GM15510 (cell line): ENCODE measurements around the gene COL2A1.

Source experiments
- POLR2A ChIP-seq: IDR thresholded peaks from 3 replicates; pipeline ENCODE4 v1.6.1; 2011; ENCODE audit warnings: borderline replicate concordance; ENCODE audit not compliant: insufficient read length; ENCODE audit errors: extremely low read depth

Gene COL2A1

DNA sequence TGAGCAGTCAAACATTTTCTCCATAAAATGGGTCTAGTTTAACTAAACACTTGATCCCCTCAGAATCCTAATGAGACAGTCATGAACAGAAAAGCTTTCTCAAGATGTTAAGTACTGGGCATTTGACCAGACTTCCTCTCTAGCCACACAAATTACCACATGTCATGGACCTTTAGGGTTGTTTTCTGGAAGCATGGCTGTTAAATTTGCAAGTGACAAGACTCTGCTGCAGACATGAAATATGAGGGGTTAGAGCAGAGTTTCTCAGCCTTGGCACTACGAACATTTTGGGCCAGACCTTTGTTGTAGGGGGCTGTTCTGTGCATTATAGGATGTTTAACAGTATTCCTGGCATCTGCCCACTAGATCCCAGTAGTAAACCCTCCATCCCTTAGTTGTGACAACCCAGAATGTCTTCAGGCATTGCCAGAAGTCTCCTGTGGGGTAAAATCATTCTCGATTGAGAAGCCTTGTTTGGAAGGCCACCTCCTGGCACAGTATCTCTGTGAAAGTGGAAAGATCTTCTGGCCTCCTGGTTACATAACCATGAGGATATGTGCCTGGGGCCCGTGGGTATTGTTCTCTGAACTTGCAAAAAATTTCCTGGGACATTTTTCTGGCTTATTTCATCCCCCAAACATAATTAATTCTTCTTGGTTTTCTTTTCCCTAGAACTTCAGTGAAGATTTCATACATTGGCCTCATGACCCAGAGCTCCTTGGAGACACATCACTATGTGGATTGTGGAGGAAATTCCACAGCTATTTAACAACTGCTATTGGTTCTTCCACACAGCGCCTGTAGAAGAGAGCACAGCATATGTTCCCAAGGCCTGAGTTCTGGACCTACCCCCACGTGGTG, 36.6 kb downstream of the COL2A1 start:
- TF ChIP-seq POLR2A: no peak

DNA sequence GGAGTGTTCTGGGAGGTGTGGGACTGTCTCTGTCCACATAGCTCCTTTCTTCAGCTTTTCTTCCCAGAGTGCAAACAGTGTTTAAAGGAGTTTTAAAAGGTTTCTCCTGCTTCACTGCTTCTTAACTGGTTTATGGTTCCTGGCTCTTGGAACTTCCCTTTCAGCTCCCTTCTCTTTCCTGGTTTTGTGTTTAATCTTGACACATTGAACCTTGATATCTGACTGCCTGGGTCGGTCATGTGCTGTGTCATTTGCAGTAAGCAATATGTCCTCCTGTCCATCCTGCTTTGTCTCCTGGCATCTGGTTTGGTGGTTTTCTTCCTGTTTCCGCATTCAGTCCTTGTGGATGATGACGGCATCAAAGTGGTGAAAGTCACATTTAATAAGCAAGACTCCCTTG, 38.7 kb downstream of the COL2A1 start:
- no peak for TF ChIP-seq POLR2A

DNA sequence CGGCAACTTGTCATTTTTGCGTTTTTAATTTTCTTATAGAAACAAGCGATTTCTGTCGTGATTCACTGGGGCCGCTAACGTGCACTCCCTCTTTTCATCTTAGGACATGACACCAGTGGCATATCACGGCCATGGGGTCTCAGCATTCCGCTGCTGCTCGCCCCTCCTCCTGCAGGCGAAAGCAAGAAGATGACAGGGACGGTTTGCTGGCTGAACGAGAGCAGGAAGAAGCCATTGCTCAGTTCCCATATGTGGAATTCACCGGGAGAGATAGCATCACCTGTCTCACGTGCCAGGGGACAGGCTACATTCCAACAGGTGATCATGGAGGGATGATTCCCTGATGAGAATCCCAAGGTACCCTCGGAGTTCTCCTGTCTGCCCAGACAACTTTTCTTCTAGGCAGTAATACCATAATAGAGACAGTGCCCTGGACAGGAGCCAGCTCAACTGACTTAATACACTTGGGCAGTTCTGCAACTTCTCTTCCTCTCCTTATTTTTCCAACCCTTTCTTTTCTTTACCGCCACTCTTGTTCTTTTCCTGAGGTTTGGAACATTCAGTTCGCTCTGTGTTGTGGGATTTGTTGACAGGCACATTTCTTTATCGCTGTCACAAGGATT, 40.1 kb downstream of the COL2A1 start:
- TF ChIP-seq POLR2A: no peak

DNA sequence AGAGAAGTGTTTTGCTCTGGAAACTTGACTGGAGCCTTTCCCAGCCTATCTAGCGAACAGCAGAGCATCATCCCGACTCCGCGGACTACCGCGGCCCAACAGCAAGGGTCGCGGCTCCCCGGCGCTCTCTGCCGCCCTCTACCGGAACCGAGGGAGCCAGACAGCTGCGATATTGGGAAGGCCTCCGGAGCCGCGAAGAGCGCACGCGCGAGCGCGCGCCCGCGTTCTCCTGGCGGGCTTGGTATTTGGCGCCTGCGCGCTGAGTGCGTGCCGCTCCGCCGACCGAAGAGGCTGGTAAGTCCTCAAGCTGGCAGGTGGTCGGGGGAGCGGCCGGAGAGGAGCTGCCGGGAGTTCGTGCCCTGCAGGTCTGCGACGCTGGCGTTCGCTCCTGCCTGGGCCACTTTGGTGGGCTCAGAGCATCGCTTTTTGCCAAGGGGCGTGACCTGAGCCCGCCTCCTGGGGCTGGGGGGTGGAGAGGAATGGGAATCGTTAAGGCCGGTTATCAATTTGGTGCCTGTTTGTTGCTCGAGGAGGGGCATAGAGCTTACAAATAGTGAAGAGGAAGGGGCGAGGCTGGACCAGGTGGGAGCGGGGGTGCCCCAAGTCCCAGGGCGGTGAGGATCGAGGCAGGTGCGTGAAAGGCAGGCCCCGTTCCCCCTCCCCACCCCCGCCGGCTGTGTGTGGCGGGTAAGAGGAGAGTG, 40.8 kb downstream of the COL2A1 start, which contains the start of gene TMEM106C:
TMEM106C (plus strand) TSS at position 257 of the 701 bp plus-strand sequence. CDS start 641 bp downstream, outside the sequence.
- peak; percentile 65 for TF ChIP-seq POLR2A

DNA sequence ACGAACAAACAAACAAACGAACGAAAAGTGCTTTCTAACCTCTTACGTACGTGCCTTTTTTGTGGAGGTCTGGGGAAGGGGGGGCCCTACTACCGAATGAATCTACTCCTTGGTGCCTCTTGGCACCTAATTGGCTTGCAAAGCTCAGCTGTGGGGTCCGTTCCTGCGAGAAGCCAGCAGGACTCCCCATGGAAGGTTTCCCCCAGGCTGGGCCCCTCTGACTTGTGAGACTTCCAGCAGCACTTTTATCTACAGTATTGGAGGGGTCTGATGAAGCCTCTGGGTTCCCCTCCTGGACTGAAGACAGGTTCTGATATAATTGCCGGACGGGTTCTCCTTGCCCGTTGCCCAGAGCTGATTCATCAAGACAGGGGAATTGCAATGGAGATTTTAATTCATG, 42.1 kb downstream of the COL2A1 start:
- TF ChIP-seq POLR2A: no peak

DNA sequence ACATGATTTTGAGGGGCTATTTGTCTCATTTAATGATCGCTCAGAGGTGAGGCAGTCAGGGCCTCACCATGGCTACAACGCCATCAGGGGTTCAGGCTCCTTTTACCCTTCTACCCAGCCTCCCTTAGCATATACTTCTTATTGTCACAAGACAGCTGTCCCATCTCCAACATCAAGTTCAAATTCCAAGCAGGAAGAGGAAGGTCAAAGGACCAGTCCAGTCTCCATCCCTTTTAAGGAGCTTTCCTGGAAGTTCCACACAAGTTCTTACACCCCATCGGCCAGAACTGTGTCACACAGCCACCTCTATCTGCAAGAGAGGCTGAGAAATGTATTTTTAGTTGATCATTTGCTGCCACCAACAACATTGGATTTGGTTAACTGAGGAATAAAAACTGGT, 49.2 kb downstream of the COL2A1 start:
- no peak for TF ChIP-seq POLR2A

DNA sequence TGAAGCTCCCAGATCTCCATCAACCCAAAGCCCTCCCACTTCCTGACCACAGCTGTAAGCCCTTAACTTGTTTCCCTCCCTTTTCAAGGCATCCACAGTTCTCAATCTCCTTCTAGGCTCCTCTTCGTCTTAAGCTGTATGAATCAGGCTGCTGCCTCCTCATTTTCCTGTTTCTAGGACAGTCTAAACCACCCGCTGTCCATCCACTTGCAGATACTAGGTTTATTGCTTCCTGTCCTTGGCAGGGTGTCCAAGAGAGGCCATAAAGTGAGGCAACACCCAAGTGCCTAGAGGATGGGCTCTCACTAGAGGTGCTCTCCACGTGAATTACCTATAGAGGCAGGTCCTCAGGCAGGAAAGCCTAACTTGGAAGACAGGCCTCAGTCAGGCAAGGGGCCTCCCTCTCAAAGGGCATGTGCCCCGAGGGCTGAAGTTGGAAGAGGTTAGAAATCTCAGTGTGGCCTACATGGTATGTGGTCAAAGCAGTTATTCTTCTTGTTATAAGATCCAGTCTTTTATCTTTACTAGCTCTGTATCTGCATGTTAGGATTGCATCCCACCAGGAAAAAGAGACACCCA, 49.7 kb downstream of the COL2A1 start:
- no peak for TF ChIP-seq POLR2A

DNA sequence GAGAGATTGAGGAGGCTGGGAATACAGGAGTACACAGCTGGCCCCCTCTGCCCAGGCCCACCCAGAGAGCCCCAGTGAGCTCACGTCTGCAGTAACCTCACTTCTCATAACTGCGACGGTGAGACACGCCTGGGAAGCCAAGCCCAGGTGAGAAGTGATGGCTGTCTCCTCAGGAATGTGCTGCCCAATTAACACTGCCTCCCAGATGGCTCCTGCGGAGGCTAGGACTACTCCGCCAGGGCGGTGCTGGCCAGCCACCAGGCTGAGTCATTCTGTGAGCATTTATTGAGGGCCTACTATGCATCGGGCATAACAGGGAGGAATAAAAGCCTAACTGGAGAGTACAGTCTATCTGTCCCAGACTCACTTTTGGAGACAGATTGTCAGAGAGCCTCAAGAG, 50.2 kb downstream of the COL2A1 start:
- no peak for TF ChIP-seq POLR2A

DNA sequence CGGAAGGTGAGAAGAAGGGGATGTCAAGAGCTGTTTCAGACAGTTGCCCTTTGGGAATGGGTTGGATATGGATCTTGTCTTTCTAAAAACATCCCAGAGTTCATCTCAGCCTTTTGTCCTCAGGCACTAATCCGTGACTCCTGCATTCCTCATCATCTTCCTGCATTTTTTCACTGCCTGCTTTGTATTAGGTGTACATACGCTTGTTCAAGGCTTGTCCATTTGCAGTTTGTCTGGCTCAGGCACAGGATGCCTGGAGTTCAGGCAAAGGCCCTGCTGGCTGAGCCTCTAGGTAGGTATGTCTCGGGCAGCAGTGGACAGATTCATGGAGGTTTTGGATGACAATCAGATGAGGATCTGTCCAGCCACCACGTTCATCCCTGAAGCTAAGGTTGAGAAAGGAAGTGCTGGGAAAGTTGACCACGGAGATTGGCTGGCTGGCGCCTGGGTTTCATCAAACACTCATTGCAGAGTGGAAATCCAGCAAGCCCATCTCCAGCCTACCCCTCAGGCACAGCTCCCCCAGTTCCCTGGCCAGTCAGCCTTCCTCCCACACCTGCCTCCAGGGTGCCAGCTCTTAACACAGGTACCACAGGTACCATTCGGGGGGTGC, 53.3 kb downstream of the COL2A1 start:
- TF ChIP-seq POLR2A: no peak

DNA sequence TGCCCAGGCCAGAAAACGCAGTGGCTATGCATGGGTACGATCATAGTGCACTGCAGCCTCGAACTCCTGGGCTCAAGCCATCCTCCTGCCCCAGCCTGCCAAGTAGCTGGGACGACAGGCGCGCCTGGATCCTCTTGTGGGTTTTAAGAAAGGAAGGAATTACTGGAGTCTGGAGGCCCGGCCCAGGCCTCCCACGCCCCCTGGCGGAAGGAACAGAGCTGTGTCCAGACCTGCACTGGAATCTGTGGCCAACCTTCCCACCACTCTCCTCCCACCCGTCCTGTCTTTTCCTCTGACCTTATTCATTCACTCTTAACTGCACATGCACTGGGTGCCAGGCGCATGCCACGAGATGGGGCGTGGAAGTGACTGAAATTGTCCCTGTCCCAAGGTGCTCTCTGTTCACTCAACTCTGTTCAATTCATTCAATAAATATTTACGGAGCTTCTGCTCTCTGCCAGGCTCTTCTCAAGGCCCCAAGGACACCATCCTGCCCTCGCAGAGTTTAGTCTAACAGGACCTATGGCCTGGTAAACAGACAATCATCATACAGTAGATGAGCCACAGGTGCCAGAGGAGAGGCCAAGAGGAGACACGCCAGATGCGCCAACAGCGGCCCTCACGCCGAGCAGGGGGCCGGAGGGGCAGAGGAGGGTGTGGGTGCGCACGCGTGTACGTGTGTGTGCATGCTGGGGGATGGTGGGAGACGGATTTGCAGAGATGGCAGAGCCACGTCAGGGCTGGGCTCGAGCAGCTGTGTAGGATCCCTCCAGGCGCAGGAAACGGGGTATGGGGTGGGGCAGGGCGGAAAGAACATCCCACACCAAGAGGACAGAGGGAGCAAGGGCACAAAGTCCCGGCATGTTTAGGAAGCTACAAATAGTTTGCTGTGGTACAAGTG, 54.6 kb downstream of the COL2A1 start:
- no peak for TF ChIP-seq POLR2A

DNA sequence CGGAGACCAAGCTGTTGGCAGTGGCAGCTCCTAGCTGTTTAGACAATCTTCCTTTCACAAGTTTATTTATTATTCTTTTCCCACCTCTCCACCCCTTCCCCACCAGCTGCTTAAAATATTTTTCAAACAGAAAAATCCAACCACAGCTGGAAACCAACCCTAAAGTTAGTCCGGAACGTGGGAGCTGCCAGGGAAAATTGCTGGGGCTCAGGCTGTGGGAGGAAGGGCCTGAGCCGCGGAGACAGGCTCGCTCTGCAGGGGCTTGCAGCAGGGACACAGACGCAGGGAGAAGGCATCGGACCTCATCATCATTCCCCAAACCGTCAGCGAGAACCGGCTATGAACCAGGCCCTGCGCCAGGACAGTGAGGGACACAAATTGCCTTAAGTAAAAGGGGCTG, 56.9 kb downstream of the COL2A1 start:
- no peak for TF ChIP-seq POLR2A

DNA sequence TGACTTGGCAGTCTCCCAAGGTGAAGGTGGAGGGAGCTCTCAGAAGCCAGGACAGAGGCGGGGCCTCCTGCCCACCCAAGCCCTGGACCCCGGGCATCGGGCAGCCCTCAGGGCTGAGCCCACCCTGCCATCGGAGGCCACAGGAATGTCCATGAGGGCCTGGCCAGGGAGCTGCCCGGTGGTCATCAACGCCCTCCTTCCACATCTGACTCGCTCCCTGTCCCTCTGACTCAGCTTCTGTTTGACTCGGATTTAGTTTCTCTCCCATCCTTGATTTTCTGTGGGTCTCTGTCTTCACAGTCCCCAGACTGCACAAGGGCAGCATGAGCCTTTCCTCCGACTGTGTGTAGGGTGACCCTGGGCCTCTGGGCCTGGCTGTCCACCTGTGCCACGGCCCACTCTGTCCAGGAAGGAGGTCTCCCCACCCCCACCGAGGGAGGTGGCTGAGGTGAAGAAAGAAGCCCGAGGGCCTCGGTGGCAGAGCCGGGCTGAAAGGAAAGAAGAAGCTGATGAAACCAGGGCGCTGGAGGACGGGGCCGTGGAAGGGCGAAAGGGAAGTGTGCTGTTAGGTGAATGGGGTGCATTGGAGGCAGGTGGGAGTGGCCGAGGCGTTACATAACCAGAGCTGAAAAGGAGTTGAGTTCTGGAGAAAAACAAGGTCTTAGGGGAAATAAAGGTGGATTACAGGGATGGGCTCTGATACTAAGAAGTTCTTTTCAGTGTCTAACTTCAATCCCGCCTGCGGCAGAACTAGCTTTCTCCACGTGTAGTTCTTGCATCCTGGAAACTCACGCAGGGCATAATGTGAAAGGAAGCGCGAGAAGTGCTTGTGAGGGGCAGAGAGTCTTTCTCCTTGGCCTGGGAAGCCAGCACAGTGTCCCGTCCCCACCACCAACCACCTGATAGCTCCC, 57.6 kb downstream of the COL2A1 start:
- no peak for TF ChIP-seq POLR2A

DNA sequence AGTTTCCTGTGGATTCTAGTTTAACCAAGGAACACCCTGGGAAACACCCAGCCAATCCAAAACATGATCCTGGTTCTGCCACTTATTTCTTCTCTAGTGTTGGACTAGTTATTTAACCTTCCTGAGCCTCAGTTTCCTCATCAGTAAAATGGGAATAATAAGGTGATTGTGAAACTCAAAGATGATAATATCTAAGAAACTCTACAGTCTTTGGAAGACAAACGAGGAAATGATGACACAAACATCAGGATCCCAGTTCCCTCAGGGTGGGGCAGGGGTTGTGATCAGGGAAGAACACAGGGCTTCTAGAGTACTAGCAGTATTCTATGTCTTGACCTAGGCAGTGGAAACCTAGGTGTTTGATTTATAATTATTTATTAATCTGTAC, 58.9 kb downstream of the COL2A1 start:
- TF ChIP-seq POLR2A: no peak
